Cardiac muscle cell (in vitro differentiated cells and primary cell): Measurements from ENCODE around the gene NXPH1. TPM values are rescaled to one million over a fixed set of nuclear protein-coding genes. Genes with fewer than 3 reads are reported as not detected.

Experiments
- DNase-seq, 2 donors: peaks; one replicate each; pipeline versions ENCODE4 v3.0.0 to v3.0.0-alpha.2; 2010 to 2017; ENCODE audit warnings: low read depth in 1 of 2, low spot score in 1 of 2
- H3K27ac ChIP-seq: fragments of 200-600 bp; sonication (generic); 2 replicates; pipeline ENCODE4 v1.5.1; 2016
- H3K27me3 ChIP-seq: fragments of 200-600 bp; sonication (generic); 2 replicates; pipeline ENCODE4 v1.6.0; 2016; ENCODE audit warnings: control low read depth
- H3K36me3 ChIP-seq: fragments of 200-600 bp; sonication (generic); 2 replicates; pipeline ENCODE4 v1.5.1; 2016; ENCODE audit warnings: control low read depth
- H3K4me1 ChIP-seq: fragments of 200-600 bp; sonication (generic); 2 replicates; pipeline ENCODE4 v1.8.1; 2017; ENCODE audit warnings: low read depth, mild to moderate bottlenecking, mixed run types
- H3K4me3 ChIP-seq: fragments of 200-600 bp; sonication (generic); 2 replicates; pipeline ENCODE4 v1.5.1; 2016; ENCODE audit warnings: mild to moderate bottlenecking
- H3K9me3 ChIP-seq: fragments of 200-600 bp; sonication (generic); 2 replicates; pipeline ENCODE4 v1.5.1; 2017; ENCODE audit warnings: low read depth, mild to moderate bottlenecking, control low read depth
- polyA plus RNA-seq: library from polyadenylated mRNA; unstranded; fragments of >200 nt; fragmentation: Nextera tagmentation; extraction: Ambion mirVana; gene quantifications from 2 replicates; pipeline ENCODE4 v1.2.1, GENCODE V29; 2016
- total RNA-seq: library from RNA; depleted of rRNA; stranded (reverse); fragments of >200 nt; gene quantifications from 2 replicates; pipeline ENCODE4 v1.2.3, GENCODE V29; 2016
- TF ChIP-seq, protein P1 (sequence below): IDR thresholded peaks from 2 replicates; pipeline ENCODE4 v1.5.1; 2012; ENCODE audit warnings: low read depth, mild to moderate bottlenecking, low read length

Gene NXPH1
- total and polyA plus RNA-seq, 2 experiments from 2014 or later = 0.95 to 1.7 TPM

DNA sequence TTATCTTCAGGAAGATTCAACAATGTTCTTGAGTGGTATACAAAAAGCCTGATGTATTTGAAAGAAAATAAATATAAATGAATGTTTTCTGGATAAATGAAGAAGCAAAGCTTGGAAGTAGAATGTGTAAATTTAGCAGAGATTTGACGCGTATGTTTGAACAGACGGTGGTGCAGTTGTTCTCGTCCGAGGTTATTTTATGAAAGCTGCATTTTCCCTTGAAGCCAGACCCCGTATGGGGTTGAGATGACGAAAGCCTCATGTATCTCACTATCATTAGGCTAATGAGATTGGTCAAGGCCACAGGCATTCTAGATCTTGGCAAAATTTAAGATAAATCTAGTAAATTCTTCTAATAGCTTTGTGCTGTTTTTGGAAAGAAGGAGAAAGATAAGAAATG lies 195.2 kb downstream of the NXPH1 start:
- H3K4me3 ChIP-seq = no peak overlapping the region
- no peaks in the 10 kb centered on the region for H3K27me3 ChIP-seq
- TF ChIP-seq, protein P1, sequence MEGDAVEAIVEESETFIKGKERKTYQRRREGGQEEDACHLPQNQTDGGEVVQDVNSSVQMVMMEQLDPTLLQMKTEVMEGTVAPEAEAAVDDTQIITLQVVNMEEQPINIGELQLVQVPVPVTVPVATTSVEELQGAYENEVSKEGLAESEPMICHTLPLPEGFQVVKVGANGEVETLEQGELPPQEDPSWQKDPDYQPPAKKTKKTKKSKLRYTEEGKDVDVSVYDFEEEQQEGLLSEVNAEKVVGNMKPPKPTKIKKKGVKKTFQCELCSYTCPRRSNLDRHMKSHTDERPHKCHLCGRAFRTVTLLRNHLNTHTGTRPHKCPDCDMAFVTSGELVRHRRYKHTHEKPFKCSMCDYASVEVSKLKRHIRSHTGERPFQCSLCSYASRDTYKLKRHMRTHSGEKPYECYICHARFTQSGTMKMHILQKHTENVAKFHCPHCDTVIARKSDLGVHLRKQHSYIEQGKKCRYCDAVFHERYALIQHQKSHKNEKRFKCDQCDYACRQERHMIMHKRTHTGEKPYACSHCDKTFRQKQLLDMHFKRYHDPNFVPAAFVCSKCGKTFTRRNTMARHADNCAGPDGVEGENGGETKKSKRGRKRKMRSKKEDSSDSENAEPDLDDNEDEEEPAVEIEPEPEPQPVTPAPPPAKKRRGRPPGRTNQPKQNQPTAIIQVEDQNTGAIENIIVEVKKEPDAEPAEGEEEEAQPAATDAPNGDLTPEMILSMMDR = no peak
- no peak for DNase-seq
- H3K9me3 ChIP-seq = no peaks in the 10 kb centered on the region
- no peaks in the 10 kb centered on the region for H3K36me3 ChIP-seq
- H3K4me1 ChIP-seq = peaks cover 4% of the 10 kb centered on the region
- H3K27ac ChIP-seq = no peak overlapping the region

DNA sequence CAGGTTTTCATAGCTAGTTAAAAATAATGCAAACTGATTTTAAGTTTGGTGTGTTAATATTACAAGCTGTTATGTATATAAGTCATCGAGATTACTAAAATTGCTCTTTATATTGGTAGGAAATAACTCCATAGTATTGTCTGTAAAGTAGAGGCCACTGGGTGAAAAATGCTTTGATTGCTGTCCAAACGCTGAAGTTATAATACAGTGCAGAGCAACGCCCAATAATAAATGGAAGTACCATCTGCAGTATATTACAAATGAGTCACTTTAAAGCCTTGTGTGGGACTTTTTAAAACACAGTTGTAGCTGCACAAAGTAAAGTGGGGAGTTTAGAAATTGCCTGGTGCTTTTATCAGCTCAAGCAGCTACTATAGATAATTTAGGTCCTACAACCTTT lies 196.1 kb downstream of the NXPH1 start:
- TF ChIP-seq, protein P1 = no peak
- H3K27ac ChIP-seq = no peak overlapping the region

DNA sequence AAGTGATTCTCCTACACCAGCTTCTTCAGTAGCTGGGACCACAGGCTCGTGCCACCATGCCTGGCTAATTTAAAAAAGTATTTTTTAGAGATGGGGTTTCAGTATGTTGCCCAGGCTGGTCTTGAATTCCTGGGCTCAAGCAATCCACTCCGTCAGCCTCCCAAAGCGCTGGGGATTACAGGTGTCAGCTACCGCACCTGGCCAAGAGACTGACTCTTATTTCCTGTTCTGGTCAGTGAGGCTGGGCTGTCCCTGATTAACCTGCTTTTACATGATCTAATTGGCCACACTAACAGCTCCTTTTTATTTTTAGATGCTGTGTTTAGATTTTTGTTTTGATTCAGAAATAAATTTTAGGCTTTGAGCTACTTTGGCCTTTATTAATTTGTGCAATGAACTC lies 203.9 kb downstream of the NXPH1 start:
- DNase-seq = no peak
- TF ChIP-seq, protein P1 = no peak
- Histone ChIP-seq H3K4me1 (no peaks in the 10 kb centered on the region), H3K4me3 (no peak overlapping the region), H3K9me3 (no peaks in the 10 kb centered on the region), H3K27me3 (no peaks in the 10 kb centered on the region), H3K27ac (no peak overlapping the region), H3K36me3 (no peaks in the 10 kb centered on the region)

More for the DNA sequence above, 196.1 kb downstream of the NXPH1 start:
- no peaks in the 10 kb centered on the region for H3K36me3 ChIP-seq
- H3K4me3 ChIP-seq = no peak overlapping the region
- no peaks in the 10 kb centered on the region for H3K27me3 ChIP-seq
- peak in 1 of 2 donors; percentile 32 for DNase-seq
- peaks cover 4% of the 10 kb centered on the region for H3K4me1 ChIP-seq
- no peaks in the 10 kb centered on the region for H3K9me3 ChIP-seq

DNA sequence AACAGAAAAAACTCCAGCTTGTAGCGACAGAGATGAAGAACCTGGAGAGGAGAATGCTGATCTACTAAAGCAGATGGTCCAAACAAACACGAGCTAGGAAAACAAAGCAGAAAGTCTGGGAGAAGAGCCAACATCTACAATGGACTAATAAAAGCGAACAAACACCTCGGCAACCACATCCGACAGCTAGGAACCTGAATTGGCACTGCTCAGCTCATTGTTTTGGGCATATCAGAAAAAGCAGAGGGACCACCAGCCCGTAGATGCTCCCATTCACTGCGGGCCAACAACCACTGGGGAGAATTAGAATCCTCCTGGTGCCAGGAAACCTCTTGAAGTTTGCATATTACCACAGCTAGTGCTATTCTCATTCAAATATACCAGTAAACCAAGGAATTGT lies 204.7 kb downstream of the NXPH1 start:
- TF ChIP-seq, protein P1 = no peak
- DNase-seq = no peak
- no peak overlapping the region for H3K4me3 ChIP-seq

DNA sequence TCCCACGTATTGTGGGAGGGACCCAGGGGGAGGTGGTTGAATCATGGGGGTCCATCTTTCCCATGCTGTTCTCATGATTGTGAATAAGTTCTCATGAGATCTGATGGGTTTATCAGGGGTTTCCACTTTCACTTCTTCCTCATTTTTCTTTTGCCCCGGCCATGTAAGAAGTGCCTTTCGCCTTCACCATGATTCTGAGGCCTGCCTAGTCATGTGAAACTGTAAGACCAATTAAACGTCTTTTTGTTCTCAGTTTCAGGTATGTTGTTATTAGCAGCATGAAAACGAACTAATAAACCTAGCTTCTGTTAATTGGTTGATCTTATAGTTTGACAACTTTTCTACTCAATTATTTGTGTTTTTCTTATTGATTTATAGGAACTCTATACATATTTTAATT lies 206.3 kb downstream of the NXPH1 start:
- no peaks in the 10 kb centered on the region for H3K4me1 ChIP-seq
- TF ChIP-seq, protein P1 = no peak
- no peak overlapping the region for H3K4me3 ChIP-seq
- no peak for DNase-seq
- H3K27ac ChIP-seq = no peak overlapping the region
- H3K27me3 ChIP-seq = no peaks in the 10 kb centered on the region
- H3K9me3 ChIP-seq = no peaks in the 10 kb centered on the region
- H3K36me3 ChIP-seq = no peaks in the 10 kb centered on the region

More for the DNA sequence above, 204.7 kb downstream of the NXPH1 start:
- Histone ChIP-seq H3K9me3 (no peaks in the 10 kb centered on the region), H3K4me1 (no peaks in the 10 kb centered on the region), H3K27ac (no peak overlapping the region), H3K36me3 (no peaks in the 10 kb centered on the region), H3K27me3 (no peaks in the 10 kb centered on the region)

DNA sequence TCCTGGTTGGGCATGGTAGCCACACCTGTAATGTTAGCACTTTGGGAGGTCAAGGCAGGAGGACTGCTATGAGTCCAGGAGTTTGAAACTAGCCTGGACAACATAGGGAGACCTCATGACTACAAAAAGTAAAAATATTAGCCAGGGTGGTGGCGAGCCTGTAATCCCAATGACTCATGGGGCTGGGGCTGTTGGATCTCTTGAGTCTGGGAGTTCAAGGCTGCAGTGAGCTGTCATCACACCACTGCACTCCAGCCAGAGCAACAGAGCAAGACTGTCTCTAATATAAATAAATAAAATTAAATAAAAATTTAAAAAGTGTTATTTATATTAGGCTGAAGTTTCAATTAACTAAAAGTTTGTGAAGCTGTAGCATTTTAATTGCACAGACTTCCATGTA lies 207.3 kb downstream of the NXPH1 start:
- Histone ChIP-seq H3K27me3 (no peaks in the 10 kb centered on the region), H3K27ac (no peak overlapping the region), H3K36me3 (no peaks in the 10 kb centered on the region), H3K4me1 (no peaks in the 10 kb centered on the region), H3K4me3 (no peak overlapping the region), H3K9me3 (no peaks in the 10 kb centered on the region)
- no peak for DNase-seq
- TF ChIP-seq, protein P1 = no peak
